GM18868 (cell line): ENCODE data around the gene TCP11X2.
A peak's percentile ranks its signal among the peaks of the same experiment; 100 is the strongest.
"Not testable (repeated sequence)": the region's sequence is repeated elsewhere in the genome, so short reads cannot be mapped to it uniquely, and the experiment has no call there.

Source experiments
- ATAC-seq: cut with Tn5 transposase; IDR thresholded peaks from one replicate; pipeline ENCODE4 v1.9.1; 2021; ENCODE audit warnings: mild to moderate bottlenecking, moderate library complexity; ENCODE audit not compliant: unreplicated experiment

The TCP11X2 gene

DNA sequence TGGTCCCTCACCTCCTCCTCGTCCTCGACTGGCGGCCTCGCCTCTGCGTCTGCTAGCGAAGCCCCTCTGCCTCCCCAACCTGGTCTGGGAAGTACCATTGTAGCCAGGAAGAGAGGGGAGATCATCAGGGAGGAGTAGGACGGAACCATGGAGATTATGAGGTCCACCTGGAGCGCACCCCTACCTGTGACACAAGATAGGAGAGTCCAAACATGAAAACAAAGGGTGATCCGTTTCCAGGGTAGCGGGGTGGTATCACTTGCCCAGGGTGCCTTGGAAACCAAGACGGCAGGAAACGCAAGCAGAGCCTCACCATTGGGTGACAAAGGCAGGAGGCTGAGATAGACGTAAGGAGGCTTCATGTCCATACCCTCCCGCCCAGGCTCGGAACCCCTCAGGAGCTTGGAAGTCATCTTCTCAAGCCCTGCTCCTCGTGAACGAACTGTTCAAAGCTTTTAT, at the start of gene TCP11X2:
Gene TCP11X2, minus strand, starts transcription at position 51 of the 459 bp plus-strand sequence.
- not testable (repeated sequence) for ATAC-seq

DNA sequence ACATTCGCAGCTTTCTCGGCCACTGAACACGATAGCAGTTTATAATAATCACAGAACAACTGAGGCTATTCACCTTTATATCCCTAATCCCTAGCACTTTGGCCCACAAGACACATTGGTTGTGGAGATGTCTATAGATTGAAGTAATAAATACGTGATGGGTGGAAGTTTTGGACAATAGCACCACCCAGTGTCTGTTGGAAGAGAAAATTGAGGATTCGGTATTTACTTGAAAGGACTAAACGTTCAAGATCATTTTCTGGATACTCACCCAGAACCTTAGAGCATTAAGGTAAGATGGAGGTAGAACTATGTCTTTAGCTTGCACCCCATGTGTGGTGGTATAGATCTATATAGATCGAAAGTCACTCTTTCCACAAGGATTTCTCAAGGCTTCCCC, 45.7 kb upstream of the TCP11X2 start:
- ATAC-seq = no peak

DNA sequence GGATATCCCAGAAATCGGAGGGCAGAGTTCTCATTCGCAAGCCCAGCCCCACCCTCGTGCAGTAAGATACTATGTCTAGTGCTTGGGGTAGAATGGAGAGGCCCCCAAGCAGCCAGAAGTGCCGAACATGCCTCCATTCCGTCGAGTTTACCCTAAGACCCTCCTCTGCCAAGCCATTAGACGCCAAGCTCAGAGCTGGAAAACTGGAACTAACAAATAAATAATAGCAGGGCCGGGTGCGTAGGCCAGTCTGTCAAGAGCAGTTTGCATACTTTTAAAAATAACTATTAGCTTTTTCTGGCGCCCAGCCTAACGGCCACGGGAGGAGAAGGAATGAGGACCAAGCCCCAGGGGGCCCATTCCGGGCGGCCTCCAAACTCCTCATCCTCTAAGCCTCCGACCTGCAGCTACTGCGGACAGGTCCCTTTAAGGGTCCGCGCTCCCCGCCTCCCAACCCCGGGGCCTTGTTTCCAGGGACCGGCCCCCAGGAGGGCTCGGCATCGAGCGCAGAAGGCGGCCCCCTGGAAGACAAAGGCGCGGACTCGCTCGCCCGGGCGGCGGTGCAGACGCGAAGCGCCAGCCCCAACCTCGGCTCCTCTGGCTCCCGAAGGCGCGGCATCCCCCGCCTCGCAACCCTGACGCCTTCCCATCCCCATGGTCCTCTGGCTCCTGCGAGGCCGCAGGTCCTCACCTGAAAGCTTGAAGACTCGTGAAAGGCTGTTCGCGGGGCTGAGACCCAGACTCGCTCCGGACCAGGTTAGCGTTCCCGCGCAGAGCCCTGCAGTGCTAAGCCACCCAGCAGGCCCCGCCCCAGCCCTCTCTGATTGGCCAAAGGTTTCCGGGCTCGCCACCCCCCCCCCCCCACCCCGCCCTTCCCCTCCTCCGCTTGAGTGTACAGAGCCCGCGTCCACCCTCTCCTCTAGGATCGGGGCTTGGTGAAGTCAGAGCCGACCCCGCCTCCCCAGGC, 44.6 kb upstream of the TCP11X2 start, which contains the start of gene TMSB15A:
Gene TMSB15A, minus strand, starts transcription at position 765 of the 967 bp plus-strand sequence.
- peak; percentile 97 for ATAC-seq

DNA sequence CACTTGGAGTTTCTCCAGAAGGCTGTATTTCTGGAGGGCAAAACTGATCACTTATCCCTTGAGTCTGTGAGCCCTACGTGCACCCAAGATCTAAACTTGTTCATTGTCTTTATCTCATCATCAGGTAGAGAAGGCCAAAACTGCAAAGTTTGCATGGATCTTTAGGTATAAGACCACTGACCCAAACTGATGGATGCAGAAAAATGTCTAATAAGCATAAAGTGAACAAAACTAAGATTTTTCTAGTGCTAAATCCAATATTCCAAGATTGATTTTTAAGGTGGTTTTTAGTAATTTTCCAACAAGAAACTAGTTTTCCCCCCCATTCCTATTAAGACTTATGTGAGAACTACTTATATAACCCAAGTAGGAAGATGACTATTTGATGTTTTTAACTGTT, 42.9 kb upstream of the TCP11X2 start:
- no peak for ATAC-seq

DNA sequence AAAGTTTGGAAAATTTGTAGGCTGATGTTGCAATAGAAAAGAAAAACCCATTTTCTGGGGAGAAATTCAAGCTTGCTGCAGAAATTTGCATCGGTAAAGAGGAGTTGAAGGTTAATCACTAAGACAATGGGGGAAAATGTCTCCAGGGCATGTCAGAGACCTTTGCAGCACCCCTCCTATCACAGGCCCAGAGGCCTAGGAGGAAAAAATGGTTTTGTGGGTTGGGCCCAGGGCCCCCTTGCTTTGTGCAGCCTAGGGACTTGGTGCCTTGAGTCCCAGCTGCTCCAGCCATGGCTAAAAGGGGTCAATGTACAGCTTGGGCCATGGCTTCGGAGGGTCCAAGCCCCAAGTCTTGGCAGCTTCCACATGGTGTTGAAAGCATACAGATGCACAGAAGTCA, 27.1 kb upstream of the TCP11X2 start:
- ATAC-seq = no peak

- ATAC-seq = no peak
These were observed 20.2 kb upstream of the TCP11X2 start for GRCh38 chrX:102491766-102492165.

GRCh38 chrX:102478765-102479164, 7.2 kb upstream of the TCP11X2 start:
- ATAC-seq = not testable (repeated sequence)

DNA sequence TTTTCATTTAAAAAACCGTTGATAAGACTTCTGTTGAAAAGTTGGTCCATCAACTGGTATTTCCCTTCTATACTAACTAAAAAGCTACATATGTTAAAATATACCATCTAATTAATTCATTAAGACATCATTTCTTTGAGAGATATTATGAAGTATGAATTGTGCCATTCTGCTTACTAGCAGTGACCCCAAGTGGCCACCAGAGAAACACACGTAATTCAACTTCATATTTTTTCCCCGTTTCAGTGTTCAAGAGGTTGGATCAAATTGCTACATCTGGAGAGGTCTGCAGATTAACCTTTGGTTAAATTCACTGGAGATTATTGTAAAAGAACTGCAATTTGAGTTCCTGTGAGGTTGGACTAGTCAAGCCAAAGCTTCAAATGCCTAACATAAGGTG, 1.4 kb downstream of the TCP11X2 start:
- ATAC-seq = not testable (repeated sequence)

- ATAC-seq = not testable (repeated sequence)
These were observed 13.0 kb downstream of the TCP11X2 start for GRCh38 chrX:102458615-102459014.

DNA sequence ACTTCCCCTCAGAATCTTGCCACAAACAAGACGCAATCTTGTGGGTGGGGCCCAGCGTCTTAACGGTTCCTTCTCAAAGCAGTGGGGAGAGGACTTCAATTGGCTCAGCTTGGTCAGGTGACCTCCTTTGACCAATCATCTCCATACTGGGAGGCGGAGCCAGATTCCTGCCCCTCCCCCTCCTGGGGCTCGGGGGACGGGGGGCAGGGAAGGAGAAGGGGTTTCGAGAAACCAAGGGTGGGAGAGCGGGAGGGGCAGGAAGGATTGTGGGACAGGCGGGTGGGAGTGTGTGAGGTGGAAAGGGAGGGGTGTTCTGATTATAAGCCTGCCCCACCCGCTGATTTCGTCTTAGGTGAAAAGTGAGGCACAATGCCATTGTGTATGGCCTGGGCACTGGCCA, 31.7 kb downstream of the TCP11X2 start, which contains the start of gene NXF2B:
Gene NXF2B, minus strand, starts transcription at position 101 of the 400 bp plus-strand sequence. CDS start 59,972 bp downstream, outside the sequence.
- not testable (repeated sequence) for ATAC-seq

- ATAC-seq = not testable (repeated sequence)
These were observed 57.1 kb downstream of the TCP11X2 start for GRCh38 chrX:102414493-102414892.
